ENCODE data around the gene AGPAT2.
"Not testable (repeated sequence)": the region's sequence is repeated elsewhere in the genome, so short reads cannot be mapped to it uniquely, and the experiment has no call there.

GRCh38 chr9:136632072-136632471 is 55.2 kb downstream of the AGPAT2 start:
- not testable (repeated sequence) for TF ChIP-seq ZNF785 (tag by site-specific recombination; IDR thresholded peaks at IDR 0.05); ZNF274 (IDR thresholded peaks at IDR 0.05; ENCODE audit: low read length); ZNF274 (tag by site-specific recombination; IDR thresholded peaks at IDR 0.05; ENCODE audit: borderline replicate concordance); OVOL3 (tag by site-specific recombination; IDR thresholded peaks at IDR 0.05); ZBTB11 (tag by site-specific recombination; conservative IDR thresholded peaks at IDR 0.05; ENCODE audit: low read depth)
- TF ChIP-seq, protein P1, sequence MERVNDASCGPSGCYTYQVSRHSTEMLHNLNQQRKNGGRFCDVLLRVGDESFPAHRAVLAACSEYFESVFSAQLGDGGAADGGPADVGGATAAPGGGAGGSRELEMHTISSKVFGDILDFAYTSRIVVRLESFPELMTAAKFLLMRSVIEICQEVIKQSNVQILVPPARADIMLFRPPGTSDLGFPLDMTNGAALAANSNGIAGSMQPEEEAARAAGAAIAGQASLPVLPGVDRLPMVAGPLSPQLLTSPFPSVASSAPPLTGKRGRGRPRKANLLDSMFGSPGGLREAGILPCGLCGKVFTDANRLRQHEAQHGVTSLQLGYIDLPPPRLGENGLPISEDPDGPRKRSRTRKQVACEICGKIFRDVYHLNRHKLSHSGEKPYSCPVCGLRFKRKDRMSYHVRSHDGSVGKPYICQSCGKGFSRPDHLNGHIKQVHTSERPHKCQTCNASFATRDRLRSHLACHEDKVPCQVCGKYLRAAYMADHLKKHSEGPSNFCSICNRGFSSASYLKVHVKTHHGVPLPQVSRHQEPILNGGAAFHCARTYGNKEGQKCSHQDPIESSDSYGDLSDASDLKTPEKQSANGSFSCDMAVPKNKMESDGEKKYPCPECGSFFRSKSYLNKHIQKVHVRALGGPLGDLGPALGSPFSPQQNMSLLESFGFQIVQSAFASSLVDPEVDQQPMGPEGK (tag by site-specific recombination; IDR thresholded peaks at IDR 0.05) = not testable (repeated sequence)
- TF ChIP-seq, protein P2, sequence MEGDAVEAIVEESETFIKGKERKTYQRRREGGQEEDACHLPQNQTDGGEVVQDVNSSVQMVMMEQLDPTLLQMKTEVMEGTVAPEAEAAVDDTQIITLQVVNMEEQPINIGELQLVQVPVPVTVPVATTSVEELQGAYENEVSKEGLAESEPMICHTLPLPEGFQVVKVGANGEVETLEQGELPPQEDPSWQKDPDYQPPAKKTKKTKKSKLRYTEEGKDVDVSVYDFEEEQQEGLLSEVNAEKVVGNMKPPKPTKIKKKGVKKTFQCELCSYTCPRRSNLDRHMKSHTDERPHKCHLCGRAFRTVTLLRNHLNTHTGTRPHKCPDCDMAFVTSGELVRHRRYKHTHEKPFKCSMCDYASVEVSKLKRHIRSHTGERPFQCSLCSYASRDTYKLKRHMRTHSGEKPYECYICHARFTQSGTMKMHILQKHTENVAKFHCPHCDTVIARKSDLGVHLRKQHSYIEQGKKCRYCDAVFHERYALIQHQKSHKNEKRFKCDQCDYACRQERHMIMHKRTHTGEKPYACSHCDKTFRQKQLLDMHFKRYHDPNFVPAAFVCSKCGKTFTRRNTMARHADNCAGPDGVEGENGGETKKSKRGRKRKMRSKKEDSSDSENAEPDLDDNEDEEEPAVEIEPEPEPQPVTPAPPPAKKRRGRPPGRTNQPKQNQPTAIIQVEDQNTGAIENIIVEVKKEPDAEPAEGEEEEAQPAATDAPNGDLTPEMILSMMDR (tag by site-specific recombination; IDR thresholded peaks at IDR 0.05) = not testable (repeated sequence)
